Neuron (in vitro differentiated cells): ENCODE results near the gene HTR1D.

Experiments used
- H2AFZ ChIP-seq: one replicate; pipeline ENCODE4 v1.6.1; 2013; ENCODE audit warnings: low read depth, mild to moderate bottlenecking, inconsistent platforms, low read length, moderate library complexity
- H3K27me3 ChIP-seq: one replicate; pipeline ENCODE4 v1.6.1; 2013; ENCODE audit warnings: low read length; ENCODE audit not compliant: insufficient read depth
- H3K36me3 ChIP-seq: one replicate; pipeline ENCODE4 v1.6.1; 2013; ENCODE audit warnings: low read length; ENCODE audit not compliant: insufficient read depth
- H3K4me1 ChIP-seq: one replicate; pipeline ENCODE4 v1.6.1; 2013; ENCODE audit warnings: low read length; ENCODE audit not compliant: insufficient read depth
- H3K4me3 ChIP-seq: 2 replicates; pipeline ENCODE4 v1.5.1; 2013; ENCODE audit warnings: mild to moderate bottlenecking, low read length, moderate library complexity
- H3K9me3 ChIP-seq: one replicate; pipeline ENCODE4 v1.6.1; 2013; ENCODE audit warnings: low read length

The HTR1D gene

DNA sequence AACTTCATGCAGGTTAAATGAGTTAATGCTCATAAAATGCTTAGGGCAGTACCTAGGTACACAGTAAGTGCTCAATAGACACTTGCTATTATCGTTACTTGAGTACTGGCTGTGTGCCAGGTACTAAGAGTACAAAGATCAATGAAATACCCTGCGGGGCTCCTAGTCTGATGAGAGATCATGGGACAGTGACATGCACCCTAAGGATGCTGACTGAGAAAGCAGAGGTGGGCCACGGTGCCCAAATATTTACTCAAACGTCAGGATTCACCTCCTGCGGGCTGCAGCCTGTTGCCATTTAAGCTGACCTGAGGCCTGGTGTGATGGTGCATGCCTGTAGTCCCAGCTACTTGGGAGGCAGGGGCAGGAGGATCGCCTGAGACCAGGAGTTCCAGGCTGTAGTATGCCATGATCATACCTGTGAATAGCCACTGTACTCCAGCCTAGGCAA lies 28.8 kb downstream of the HTR1D start:
- H3K9me3 ChIP-seq: no peaks in the 10 kb centered on the region
- no peaks in the 10 kb centered on the region for H3K27me3 ChIP-seq
- H3K36me3 ChIP-seq: no peaks in the 10 kb centered on the region
- H2AFZ ChIP-seq: no peak overlapping the region
- no peaks in the 10 kb centered on the region for H3K4me1 ChIP-seq
- no peak overlapping the region for H3K4me3 ChIP-seq

GRCh38 chr1:23187637-23188036 lies 29.7 kb downstream of the HTR1D start:
- Histone ChIP-seq H3K36me3 (no peaks in the 10 kb centered on the region), H2AFZ (no peak overlapping the region), H3K4me3 (no peak overlapping the region), H3K4me1 (no peaks in the 10 kb centered on the region), H3K27me3 (no peaks in the 10 kb centered on the region), H3K9me3 (no peaks in the 10 kb centered on the region)

DNA sequence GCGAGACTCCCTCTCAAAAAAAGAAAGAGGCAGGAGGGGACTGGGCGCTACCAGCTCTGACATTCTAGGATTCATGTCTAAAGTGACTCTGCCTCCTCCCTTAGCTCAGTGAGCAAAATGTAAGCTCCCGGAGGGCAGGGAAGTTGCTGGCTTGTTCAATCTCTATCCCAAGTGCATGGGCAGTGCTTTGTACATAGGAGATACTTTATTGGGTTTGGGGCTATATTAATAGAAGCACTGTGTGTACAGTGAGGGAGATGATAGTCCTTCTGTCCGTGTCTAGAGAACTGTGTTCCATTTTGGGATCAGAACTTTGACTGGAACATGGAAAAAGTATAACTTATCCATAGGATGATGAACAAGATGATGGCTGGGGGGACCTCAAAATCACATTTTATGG lies 31.9 kb downstream of the HTR1D start:
- Histone ChIP-seq H3K4me1 (no peaks in the 10 kb centered on the region), H2AFZ (no peak overlapping the region), H3K9me3 (no peaks in the 10 kb centered on the region), H3K27me3 (no peaks in the 10 kb centered on the region), H3K4me3 (no peak overlapping the region), H3K36me3 (no peaks in the 10 kb centered on the region)

DNA sequence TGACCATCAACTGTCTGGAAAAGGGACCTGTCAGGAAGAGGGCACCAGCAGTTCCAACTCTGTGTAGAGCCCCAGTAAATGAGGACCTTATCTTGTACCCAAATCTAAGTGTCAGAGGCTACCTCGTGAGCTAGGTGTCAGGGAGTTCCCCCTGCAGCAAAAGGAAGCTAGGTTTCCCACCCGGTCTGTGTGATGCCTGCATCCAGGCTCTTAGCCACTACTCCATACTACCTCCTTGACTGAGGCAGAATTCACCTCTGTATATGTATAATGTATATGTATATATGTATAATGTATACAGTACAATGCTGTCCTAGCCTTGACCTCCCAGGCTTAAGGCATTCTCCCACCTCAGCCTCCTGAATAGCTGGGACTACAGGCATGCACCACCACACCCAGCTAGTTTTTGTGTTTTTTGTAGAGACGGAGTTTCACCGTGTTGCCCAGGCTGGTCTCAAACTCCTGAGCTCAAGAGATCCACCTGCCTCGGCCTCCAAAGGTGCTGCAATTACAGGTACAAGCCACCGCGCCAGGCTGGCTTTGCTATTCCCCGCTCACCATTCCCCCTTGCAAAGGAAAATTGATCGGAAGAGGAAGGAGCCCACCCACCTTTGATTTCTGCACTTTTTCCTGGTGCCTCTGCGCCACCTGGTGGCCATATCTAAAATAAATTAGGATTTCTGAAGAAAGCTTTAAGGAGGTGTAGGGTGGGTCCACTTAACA lies 32.9 kb downstream of the HTR1D start:
- Histone ChIP-seq H3K27me3 (no peaks in the 10 kb centered on the region), H3K36me3 (no peaks in the 10 kb centered on the region), H3K4me3 (no peak overlapping the region)

GRCh38 chr1:23179862-23180261 lies 37.4 kb downstream of the HTR1D start:
- Histone ChIP-seq H3K4me1 (peaks cover 8% of the 10 kb centered on the region), H3K36me3 (no peaks in the 10 kb centered on the region), H3K4me3 (no peak overlapping the region), H3K27me3 (no peaks in the 10 kb centered on the region), H3K9me3 (no peaks in the 10 kb centered on the region), H2AFZ (no peak overlapping the region)

More for the DNA sequence above, 32.9 kb downstream of the HTR1D start:
- Histone ChIP-seq H2AFZ (no peak overlapping the region), H3K4me1 (no peaks in the 10 kb centered on the region), H3K9me3 (no peaks in the 10 kb centered on the region)

DNA sequence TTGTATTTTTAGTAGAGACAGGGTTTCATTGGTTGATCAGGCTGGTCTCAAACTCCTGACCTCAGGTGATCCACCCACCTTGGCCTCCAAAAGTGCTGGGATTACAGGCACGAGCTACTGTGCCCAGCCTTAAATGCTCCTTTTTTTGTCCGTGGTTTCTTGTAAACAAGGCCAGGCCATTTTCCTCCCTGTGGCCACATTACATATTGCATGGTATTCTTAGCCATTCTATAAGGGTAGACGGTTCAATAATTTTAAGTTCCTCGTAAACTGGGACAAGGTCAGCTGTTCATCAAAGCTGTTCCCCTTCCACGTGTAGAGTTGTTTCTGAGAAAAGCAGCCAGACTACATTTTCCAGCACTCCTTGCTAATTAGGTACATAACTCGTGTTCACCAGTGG lies 38.4 kb downstream of the HTR1D start:
- H3K36me3 ChIP-seq: no peaks in the 10 kb centered on the region
- H3K4me3 ChIP-seq: no peak overlapping the region
- H3K4me1 ChIP-seq: peaks cover 8% of the 10 kb centered on the region
- no peaks in the 10 kb centered on the region for H3K9me3 ChIP-seq
- no peaks in the 10 kb centered on the region for H3K27me3 ChIP-seq
- no peak overlapping the region for H2AFZ ChIP-seq

- Histone ChIP-seq H3K9me3 (no peaks in the 10 kb centered on the region), H3K4me1 (peaks cover 8% of the 10 kb centered on the region), H3K4me3 (peak overlapping the region; percentile 79), H2AFZ (peak overlapping the region; percentile 14), H3K36me3 (no peaks in the 10 kb centered on the region), H3K27me3 (no peaks in the 10 kb centered on the region)
Observed at GRCh38 chr1:23178414-23178813, 38.9 kb downstream of the HTR1D start.

- peaks cover 8% of the 10 kb centered on the region for H3K4me1 ChIP-seq
- no peaks in the 10 kb centered on the region for H3K27me3 ChIP-seq
- peak overlapping the region; percentile 79 for H3K4me3 ChIP-seq
- peak overlapping the region; percentile 14 for H2AFZ ChIP-seq
- no peaks in the 10 kb centered on the region for H3K9me3 ChIP-seq
- H3K36me3 ChIP-seq: no peaks in the 10 kb centered on the region
Observed at GRCh38 chr1:23177438-23178380, 39.6 kb downstream of the HTR1D start.

DNA sequence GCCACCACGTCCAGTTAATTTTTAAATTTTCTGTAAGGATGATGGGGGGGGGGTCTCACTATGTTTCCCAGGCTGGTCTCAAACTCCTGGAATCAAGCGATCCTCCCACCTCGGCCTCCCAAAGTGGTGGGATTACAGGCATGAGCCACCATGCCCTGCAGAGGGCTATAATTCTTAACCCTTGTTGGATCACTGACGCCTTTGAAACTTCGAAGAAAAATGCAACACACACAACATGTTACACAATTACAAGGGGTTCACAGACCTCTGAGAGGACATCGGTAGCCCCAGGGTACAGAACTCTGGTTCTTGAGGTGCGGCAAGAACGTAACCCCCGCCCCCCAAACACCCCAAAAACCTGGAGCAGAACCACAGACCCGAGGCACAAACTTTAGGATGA lies 40.3 kb downstream of the HTR1D start:
- H3K27me3 ChIP-seq: no peaks in the 10 kb centered on the region
- no peaks in the 10 kb centered on the region for H3K36me3 ChIP-seq
- no peaks in the 10 kb centered on the region for H3K9me3 ChIP-seq
- peaks cover 8% of the 10 kb centered on the region for H3K4me1 ChIP-seq
- peak overlapping the region; percentile 14 for H2AFZ ChIP-seq
- peak overlapping the region; percentile 79 for H3K4me3 ChIP-seq

DNA sequence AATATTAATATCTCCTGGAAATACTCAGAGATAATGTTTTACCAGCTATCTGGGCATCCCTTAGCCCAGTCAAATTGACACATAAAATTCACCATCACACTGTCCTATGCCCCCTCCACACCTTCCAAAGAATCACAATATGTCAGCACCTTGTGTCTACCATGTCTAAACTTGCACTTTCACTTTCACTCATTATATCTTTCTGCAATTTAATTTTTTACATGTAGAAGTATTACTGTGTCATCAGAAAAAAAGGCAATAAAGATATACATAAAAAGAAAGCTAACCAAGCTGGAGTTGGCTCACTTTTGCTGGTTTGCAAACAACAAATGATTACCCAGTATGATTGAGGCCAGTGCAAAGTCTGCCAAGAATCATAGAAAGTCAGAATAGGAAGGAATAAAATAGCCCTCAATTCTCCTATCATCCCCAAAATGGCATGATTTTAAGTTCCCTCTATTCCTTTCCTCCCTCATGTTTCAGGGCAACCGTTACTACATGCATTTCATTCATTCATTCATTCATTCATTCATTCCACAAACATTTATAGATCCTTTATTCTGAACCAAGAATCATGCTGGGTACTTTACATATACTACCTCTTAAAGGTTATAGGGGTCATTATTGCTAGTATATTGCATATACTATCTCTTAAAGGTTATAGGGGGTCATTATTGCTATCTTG lies 42.7 kb downstream of the HTR1D start:
- H3K4me1 ChIP-seq: peaks cover 14% of the 10 kb centered on the region
- no peaks in the 10 kb centered on the region for H3K9me3 ChIP-seq
- H3K4me3 ChIP-seq: no peak overlapping the region
- H3K27me3 ChIP-seq: no peaks in the 10 kb centered on the region
- H2AFZ ChIP-seq: no peak overlapping the region
- H3K36me3 ChIP-seq: no peaks in the 10 kb centered on the region

DNA sequence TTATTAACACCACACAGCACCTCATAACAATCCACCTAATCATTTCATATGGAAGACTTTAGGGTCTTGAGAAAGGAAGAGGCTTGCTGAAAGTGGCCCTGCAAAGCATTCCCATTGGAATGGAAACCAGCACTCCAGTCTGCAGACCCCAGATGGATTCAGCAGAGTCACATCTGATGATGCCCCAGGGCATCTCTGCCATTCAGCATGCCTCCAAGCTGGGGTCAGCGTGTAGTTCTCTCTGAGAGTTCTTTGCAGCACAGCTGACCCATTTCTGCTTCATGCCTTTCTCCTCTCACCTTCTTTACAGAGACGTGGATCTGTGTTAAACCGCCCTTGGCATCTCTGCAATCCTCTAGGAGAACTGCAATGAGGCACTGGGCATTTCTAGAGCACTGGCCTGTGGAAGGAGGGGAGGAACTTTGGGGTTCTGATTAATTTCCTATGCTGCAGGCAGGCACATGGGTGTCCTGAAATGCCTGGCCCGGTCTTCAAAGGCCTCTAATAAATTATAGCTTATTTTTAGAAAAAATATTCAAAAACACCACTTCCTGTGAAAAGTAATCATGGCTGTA lies 46.0 kb downstream of the HTR1D start:
- Histone ChIP-seq H3K4me3 (no peak overlapping the region), H3K36me3 (no peaks in the 10 kb centered on the region), H3K27me3 (no peaks in the 10 kb centered on the region), H2AFZ (no peak overlapping the region), H3K9me3 (no peaks in the 10 kb centered on the region), H3K4me1 (peaks cover 13% of the 10 kb centered on the region)

- Histone ChIP-seq H2AFZ (no peak overlapping the region), H3K9me3 (no peaks in the 10 kb centered on the region), H3K4me3 (no peak overlapping the region), H3K27me3 (no peaks in the 10 kb centered on the region), H3K4me1 (peaks cover 16% of the 10 kb centered on the region), H3K36me3 (no peaks in the 10 kb centered on the region)
Observed at GRCh38 chr1:23169727-23170335, 47.5 kb downstream of the HTR1D start.
